Measurements from ENCODE around the gene ZFAND3. TPM values are rescaled to one million over a fixed set of nuclear protein-coding genes. Genes with fewer than 3 reads are reported as not detected.

Gene ZFAND3
- total RNA-seq, 1 experiment from 2014 or later = 107 TPM

DNA sequence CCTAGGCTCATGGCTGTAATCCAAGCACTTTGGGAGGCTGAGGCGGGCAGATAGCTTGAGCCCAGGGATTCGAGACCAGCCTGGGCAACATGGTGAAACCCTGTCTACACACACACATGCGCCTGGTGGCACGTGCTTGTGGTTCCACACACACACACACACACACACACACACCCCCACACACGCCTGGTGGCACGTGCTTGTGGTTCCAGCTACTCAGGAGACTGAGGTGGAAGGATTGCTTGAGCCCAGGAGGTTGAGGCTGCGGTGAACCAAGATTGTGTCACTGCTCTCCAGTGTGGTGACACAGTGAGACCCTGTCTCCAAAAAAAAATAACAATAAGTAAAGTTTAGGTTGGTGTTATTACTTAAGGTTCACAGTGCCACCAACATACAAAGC is 165.8 kb downstream of the ZFAND3 start:
- no peaks in the 10 kb centered on the region for H3K9me3 Mint-ChIP-seq (ENCODE audit: unreplicated experiment)
- intact Hi-C loops (cut with micrococcal nuclease; ENCODE audit: unreplicated experiment) = no loop called here
- H3K27me3 ChIP-seq (replicated peaks; ENCODE audit: control insufficient read depth, insufficient read depth, low read length) = no peaks in the 10 kb centered on the region
- no peak overlapping the region for H3K4me3 Mint-ChIP-seq (ENCODE audit: unreplicated experiment)
- H3K27ac Mint-ChIP-seq (ENCODE audit: unreplicated experiment) = no peak overlapping the region
- TF ChIP-seq, protein P1, sequence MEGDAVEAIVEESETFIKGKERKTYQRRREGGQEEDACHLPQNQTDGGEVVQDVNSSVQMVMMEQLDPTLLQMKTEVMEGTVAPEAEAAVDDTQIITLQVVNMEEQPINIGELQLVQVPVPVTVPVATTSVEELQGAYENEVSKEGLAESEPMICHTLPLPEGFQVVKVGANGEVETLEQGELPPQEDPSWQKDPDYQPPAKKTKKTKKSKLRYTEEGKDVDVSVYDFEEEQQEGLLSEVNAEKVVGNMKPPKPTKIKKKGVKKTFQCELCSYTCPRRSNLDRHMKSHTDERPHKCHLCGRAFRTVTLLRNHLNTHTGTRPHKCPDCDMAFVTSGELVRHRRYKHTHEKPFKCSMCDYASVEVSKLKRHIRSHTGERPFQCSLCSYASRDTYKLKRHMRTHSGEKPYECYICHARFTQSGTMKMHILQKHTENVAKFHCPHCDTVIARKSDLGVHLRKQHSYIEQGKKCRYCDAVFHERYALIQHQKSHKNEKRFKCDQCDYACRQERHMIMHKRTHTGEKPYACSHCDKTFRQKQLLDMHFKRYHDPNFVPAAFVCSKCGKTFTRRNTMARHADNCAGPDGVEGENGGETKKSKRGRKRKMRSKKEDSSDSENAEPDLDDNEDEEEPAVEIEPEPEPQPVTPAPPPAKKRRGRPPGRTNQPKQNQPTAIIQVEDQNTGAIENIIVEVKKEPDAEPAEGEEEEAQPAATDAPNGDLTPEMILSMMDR (IDR thresholded peaks at IDR 0.05; ENCODE audit: insufficient read depth in 1 of 2, low read depth in 1 of 2, low read length in 1 of 2, severe bottlenecking in 1 of 2, unreplicated experiment in 1 of 2) = no peak
- H3K9me3 ChIP-seq = no peaks in the 10 kb centered on the region
- peaks cover 6% of the 10 kb centered on the region for H3K36me3 Mint-ChIP-seq (ENCODE audit: insufficient read depth, unreplicated experiment)
- ChIA-PET POLR2A (no interaction called here), CTCF (no interaction called here)
- H3K36me3 ChIP-seq (ENCODE audit: control insufficient read depth, insufficient read depth, low read length) = no peaks in the 10 kb centered on the region
- H3K4me1 Mint-ChIP-seq (ENCODE audit: low read depth, unreplicated experiment) = peaks cover 7% of the 10 kb centered on the region
- H3K4me3 ChIP-seq (ENCODE audit: low read depth, low read length) = no peak overlapping the region
- no TSS peak for BruUV-seq (replicated peaks)
- H3K4me1 ChIP-seq = peaks cover 13% of the 10 kb centered on the region
- DNase-seq = no peak
- no peaks in the 10 kb centered on the region for H3K27me3 Mint-ChIP-seq (ENCODE audit: insufficient read depth, unreplicated experiment)

- Histone ChIP-seq H3K36me3 (ENCODE audit: control insufficient read depth, insufficient read depth, low read length) (no peaks in the 10 kb centered on the region), H3K9me3 (no peaks in the 10 kb centered on the region), H3K27me3 (replicated peaks; ENCODE audit: control insufficient read depth, insufficient read depth, low read length) (no peaks in the 10 kb centered on the region), H3K4me1 (peaks cover 13% of the 10 kb centered on the region), H3K4me3 (ENCODE audit: low read depth, low read length) (no peak overlapping the region)
- DNase-seq = no peak
- no peaks in the 10 kb centered on the region for H3K27me3 Mint-ChIP-seq (ENCODE audit: insufficient read depth, unreplicated experiment)
- no peak overlapping the region for H3K27ac Mint-ChIP-seq (ENCODE audit: unreplicated experiment)
- H3K36me3 Mint-ChIP-seq (ENCODE audit: insufficient read depth, unreplicated experiment) = peaks cover 6% of the 10 kb centered on the region
- H3K4me3 Mint-ChIP-seq (ENCODE audit: unreplicated experiment) = no peak overlapping the region
- ChIA-PET POLR2A (no interaction called here), CTCF (no interaction called here)
- H3K4me1 Mint-ChIP-seq (ENCODE audit: low read depth, unreplicated experiment) = no peaks in the 10 kb centered on the region
- no peaks in the 10 kb centered on the region for H3K9me3 Mint-ChIP-seq (ENCODE audit: unreplicated experiment)
- intact Hi-C loops (cut with micrococcal nuclease; ENCODE audit: unreplicated experiment) = no loop called here
- BruUV-seq (replicated peaks) = no TSS peak
- TF ChIP-seq, protein P1 (IDR thresholded peaks at IDR 0.05; ENCODE audit: insufficient read depth in 1 of 2, low read depth in 1 of 2, low read length in 1 of 2, severe bottlenecking in 1 of 2, unreplicated experiment in 1 of 2) = no peak
Measured at GRCh38 chr6:37987018-37987417, 167.5 kb downstream of the ZFAND3 start.

- ChIA-PET CTCF (interaction anchor here (0.6 kb wide), 1 partner anchor 221 kb away, joined by 3 read pairs; no protein-coding TSS in a partner anchor), POLR2A (no interaction called here)
- intact Hi-C loops (cut with micrococcal nuclease; ENCODE audit: unreplicated experiment) = no loop called here
- H3K9me3 ChIP-seq = no peaks in the 10 kb centered on the region
- peaks cover 13% of the 10 kb centered on the region for H3K4me1 ChIP-seq
- Mint-ChIP-seq H3K4me3 (ENCODE audit: unreplicated experiment) (no peak overlapping the region), H3K27ac (ENCODE audit: unreplicated experiment) (no peak overlapping the region), H3K9me3 (ENCODE audit: unreplicated experiment) (no peaks in the 10 kb centered on the region), H3K27me3 (ENCODE audit: insufficient read depth, unreplicated experiment) (no peaks in the 10 kb centered on the region), H3K4me1 (ENCODE audit: low read depth, unreplicated experiment) (no peaks in the 10 kb centered on the region), H3K36me3 (ENCODE audit: insufficient read depth, unreplicated experiment) (peaks cover 6% of the 10 kb centered on the region)
- no peak overlapping the region for H3K4me3 ChIP-seq (ENCODE audit: low read depth, low read length)
- BruUV-seq (replicated peaks) = no TSS peak
- TF ChIP-seq, protein P1 (IDR thresholded peaks at IDR 0.05; ENCODE audit: insufficient read depth in 1 of 2, low read depth in 1 of 2, low read length in 1 of 2, severe bottlenecking in 1 of 2, unreplicated experiment in 1 of 2) = no peak
- H3K27me3 ChIP-seq (replicated peaks; ENCODE audit: control insufficient read depth, insufficient read depth, low read length) = no peaks in the 10 kb centered on the region
- no peaks in the 10 kb centered on the region for H3K36me3 ChIP-seq (ENCODE audit: control insufficient read depth, insufficient read depth, low read length)
- DNase-seq = no peak
Measured at GRCh38 chr6:37987559-37987958, 168.0 kb downstream of the ZFAND3 start.

Measured in Caco-2 (cell line).